NCI-H1930 (cell line): ENCODE results near the gene ELOVL3.
"Not testable (repeated sequence)": the region's sequence is repeated elsewhere in the genome, so short reads cannot be mapped to it uniquely, and the experiment has no call there.

ENCODE experiments used
- DNase-seq, 2 experiments: peaks; one replicate each; lab custom pipeline; 2025; lab: John Stamatoyannopoulos, UW

The ELOVL3 gene

GRCh38 chr10:102227050-102227449 is 951 bp downstream of the ELOVL3 start:
- no peak for DNase-seq

DNA sequence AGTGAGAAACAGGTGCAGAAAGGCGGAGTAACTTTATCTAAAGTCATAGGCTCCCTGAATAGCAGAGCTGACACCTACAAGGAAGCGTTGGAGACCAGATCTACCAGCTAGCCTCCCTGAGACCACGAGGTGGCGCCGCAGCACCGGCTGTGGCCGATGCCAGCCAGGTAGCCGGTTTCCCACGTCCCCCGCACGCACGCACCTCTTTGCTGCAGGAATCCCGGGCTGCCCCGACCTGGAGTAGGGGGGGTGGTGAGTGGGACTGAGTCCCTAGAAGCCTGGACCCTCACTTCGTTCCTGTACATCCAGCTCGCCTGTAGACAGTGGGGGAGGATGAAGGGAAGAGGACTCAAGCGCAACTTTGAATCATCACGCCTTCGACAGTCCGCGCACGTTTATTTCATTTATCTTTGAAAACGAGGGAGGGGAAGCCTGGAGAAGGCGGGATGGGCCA is 3.7 kb downstream of the ELOVL3 start:
- DNase-seq, result peak; percentile 13 to 73

GRCh38 chr10:102230264-102230860 is 4.3 kb downstream of the ELOVL3 start:
- peak; percentile 37 to 44 for DNase-seq

DNA sequence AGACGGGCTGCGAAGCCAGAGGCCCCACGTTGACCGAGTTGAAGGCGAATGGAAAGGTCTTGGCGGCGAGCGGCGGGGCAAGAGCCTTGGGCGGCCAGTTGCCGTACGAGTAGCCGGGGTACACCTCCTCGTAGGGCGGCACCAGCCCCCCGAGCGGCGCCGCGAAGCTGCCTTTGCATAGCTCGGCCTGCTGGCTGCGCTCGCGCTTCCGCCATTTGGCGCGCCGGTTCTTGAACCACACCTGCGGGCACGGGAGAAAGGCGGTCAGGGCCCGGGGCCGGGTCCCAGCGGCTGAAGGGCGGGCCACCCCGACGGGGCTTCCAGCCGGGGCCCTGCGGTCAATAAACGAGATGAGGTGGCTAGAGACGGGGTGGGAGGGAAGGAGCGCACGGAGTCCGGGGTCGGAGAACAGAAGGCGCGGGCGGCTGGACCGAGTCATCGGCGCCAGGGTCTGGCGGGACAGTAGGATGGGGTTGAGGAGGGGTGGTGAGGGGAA is 4.8 kb downstream of the ELOVL3 start:
- peak in 1 of 2 experiments; percentile 35 for DNase-seq

DNA sequence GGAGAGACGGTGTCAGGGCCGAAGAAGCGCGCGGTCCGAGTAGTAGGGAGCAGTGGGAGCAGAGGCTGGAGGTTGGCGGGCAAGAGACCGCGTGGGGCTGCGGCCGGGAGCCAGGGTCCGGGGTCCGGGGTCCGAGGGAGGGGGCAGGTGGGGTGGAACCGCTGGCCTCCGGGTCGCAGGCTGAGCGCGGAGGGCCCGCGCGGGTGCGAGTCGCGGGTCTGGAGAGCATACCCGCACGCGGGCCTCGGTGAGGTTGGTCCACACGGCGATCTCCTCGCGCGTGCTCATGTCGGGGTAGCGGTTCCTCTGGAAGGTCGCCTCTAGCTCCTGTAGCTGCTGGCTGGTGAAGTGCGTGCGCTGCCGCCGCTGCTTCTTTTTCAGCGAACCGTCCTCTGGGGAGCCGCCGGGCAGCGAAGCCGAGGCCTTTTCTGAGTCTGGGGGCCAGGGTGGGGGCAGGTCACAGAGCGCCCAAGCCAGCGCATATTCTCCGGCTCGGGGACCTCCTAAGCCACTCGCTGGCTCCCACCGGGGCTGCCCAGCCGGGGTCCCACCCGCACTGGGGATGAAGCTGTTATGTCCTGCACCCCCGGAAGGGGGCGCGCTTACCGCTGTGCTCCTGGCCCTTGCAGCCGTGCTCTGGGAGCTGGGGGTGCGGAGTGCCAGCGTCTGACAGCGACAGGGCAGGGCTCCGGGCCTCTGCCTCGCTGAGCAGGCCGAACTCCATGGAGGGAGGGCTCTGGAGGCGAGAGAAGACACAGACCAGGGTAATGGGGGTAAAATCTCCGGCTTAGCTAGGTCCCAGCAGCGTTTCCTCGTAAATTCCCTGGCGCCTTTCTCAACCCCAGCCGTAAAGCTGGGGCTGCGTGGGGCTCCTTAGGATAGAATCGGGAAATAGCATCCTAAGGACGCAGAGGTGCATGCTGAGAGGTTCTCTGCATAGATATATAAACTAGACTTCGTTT is 5.5 kb downstream of the ELOVL3 start:
- DNase-seq, result peak in 1 of 2 experiments; percentile 28

DNA sequence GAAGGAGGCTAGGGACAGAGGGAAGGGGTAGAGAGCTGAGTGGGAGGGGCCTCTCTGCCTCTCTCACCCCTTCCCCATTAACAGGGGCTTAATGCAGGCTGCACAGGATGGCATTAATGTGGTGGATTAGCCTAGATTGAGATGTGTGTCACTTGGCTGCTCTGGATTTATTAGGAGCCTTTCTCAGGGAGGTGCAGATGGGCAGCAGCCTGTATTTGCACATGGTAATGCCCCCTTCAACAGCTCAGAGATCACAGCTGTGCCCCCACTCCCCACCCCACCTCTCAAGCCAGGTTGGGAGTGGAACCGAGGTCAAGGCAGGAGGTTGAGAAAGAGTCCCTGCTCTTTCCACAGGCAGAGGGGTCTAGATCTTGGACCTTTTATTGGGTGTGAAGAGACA is 7.9 kb downstream of the ELOVL3 start:
- no peak for DNase-seq

DNA sequence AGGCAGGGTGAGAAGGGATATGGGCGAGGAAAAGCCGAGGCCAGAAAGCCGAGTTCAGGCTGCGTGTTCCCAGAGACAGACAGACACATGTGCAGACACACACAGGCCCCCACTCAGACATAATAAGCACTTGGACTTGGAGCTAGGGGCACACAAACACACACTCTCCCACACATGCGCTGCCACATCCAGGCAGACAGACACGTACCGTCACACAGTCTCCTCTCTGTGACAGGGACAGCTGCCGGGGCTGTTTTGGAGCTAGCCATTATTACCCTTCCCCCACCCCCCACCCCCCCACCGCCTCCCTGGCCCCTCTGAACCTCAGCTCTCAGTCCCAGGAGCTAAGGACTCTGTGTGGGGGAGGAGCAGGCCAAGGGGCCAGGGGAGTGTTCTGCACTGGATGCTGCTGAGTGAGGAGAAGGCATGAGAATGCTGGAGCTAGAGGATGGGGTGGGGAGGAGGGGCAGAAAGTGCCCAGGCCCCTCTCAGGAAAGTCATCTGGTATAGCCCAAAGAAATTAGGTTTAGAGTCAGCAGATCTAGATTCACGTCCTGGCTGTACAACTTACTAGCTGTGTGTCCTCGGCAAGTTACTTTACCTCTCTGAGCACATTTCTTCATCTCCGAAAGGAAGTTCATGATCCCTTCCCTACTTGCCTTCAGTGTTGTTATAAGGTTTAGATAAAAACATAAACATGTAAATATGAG is 8.9 kb downstream of the ELOVL3 start:
- DNase-seq, result no peak

DNA sequence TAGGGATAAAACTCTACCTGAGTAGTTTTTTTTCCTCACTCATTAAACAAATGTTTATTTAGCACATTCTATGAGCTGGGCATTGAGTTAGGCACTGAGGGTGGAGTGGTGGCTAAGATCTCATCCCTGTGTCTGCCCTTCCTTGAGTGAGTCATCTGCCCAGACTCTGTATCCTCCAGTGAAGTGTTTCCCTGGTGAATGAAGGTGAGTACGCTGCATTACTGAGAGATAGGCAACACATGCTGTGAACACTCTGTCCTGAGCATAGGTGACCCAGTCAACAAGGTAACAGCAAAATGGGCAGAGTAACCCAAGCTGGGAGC is 9.5 kb downstream of the ELOVL3 start:
- no peak for DNase-seq

DNA sequence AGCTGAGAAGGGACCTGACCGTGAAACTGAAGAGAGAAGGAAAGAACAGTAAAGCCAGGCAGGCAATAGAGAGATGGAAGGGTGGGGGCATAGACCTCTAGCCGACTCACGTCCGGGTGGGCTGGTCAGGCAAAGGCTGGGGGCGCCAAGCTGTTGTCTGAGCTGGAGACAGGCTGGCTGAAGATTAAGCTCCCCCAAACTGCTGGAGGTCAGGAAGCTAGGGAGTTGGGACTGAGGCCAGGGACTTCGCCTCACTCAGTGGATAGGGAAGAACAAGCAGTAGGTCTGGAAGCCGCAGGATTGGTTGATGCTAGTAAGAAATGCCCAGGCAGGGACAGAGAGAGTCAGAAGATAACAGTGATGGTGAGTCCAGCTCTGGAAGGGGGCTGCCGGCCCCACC is 9.9 kb downstream of the ELOVL3 start:
- DNase-seq, result no peak

DNA sequence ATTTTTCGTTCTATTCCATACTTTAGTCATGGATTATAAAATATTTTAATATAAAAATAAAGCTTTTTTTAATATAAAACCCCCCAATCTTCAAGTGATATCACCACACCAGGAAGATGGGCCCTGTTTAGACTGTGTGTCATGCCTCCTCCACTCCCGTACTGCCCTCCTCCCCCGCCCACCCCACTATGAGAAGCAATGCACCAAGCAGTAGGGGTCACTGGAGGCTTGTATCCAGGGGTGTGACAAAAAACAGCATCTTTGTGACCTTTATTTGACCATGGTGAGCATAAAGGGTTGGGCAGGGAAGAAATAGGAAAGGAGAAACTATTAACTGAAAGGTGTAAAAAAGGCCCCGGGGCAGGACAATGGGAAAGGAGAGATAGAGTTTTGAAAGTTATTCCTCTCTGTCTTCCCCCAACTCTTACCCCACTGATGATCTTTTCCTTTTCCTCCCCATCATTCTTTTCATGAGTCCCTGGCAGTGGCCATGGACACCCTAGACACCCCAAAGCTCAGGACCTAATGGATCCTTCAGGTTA is 11.7 kb downstream of the ELOVL3 start:
- no peak for DNase-seq

DNA sequence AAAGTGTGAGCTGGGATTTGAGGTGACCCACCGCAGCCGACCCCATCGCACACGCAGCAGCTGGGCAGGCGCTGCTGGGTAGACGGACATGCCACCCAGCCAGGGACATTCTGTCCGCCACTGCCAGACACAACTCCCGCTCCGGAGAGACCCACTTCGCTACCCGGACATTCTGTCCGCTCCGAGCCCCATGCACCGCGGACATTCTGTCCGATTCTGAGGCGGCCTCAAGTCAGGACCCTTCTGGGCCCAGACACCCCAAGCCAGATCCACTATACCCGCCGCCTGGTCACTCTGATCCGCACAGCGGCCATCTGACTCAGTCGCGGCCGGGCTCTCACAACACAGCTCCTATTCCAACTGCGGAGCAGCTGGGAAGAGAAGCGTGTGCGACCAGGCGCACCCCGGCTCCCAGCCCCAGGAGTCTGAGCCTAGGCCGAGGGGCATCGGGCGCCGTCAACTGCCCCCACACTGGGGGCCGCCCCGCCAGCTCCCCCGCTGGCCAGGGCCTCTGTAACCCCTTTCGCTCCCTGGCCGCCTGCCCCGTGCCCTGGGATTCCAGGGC is 14.4 kb downstream of the ELOVL3 start:
- no peak for DNase-seq

DNA sequence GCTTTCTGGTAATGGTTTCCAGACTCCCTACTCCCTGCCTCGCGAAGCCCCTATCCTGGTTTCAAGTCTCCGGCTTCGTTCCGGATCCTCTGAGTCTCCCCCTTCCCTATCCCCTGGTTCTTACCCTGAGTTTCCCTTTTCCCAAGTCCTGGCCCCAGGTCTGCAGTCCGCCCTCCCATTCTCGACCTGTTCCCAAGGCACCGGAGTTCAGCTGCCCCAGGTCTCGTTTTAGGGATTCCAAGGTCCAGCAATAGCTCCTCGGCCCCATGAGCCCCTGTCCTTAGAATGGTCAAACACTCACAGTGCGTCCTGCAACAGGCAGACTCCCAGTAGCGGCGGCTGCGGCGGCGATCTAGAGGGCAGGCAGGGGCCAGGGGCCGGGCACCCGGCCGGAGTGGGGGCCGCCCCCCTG is 14.9 kb downstream of the ELOVL3 start:
- DNase-seq, result no peak

GRCh38 chr10:102241444-102242117 is 15.5 kb downstream of the ELOVL3 start, which contains the start of gene PITX3:
Gene PITX3 (minus strand): TSS chr10:102241512. CDS start chr10:102232080, 9,432 bp downstream.
- peak; percentile 75 to 77 for DNase-seq

GRCh38 chr10:102242118-102242485 is 16.0 kb downstream of the ELOVL3 start:
- DNase-seq, result no peak

- no peak for DNase-seq
Observed at GRCh38 chr10:102243309-102243708, 17.2 kb downstream of the ELOVL3 start.

- DNase-seq, result peak; percentile 94 to 97
Observed at GRCh38 chr10:102245082-102245931, 19.2 kb downstream of the ELOVL3 start, which contains the start of gene GBF1. Gene GBF1 (plus strand): TSS chr10:102245532. CDS start chr10:102258939, 13,407 bp downstream.

GRCh38 chr10:102245932-102246251 is 19.8 kb downstream of the ELOVL3 start:
- no peak for DNase-seq

DNA sequence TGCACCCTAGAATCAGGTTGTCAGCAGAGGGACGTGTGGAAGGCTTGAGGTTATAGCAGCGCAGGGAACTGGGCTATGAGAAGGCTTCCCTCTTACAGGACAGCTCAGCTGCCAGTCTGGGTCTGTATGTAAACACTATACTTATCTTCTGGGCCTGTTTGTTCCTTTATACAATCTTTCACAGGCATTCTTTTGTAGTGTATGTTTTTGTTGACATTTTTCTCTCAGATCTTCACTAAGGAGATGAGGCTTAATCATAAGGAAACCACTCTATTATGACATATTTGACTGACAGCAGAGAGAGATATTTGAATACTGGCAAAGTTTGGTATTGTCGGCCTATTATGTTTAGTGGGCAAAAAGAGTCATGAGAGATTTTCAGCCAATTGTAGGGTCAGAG is 20.2 kb downstream of the ELOVL3 start:
- DNase-seq, result no peak

GRCh38 chr10:102247734-102248133 is 21.6 kb downstream of the ELOVL3 start:
- no peak for DNase-seq

- not testable (repeated sequence) for DNase-seq
Observed at GRCh38 chr10:102252508-102252907, 26.4 kb downstream of the ELOVL3 start.
